ENCODE data around the gene GRIA1.

DNA sequence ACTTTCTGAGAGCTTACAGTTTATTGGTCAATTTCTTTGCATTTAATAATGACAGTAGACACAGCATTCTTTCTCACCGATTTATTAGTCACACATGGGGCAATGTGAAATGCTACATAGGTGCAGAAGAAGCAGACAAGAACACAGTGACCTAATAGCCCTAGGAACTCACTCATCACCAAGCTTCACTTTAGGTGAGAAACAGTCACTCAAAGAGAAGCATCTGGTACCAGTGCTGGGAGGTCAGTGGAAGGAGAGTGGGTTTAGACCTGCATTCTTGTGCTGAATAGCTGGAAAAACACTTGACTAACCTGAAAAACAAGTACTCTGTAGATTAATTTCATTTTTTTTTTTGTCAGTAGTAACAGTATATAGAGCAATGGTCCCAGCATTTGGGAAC lies 179.6 kb downstream of the GRIA1 start:
- no peak for TF ChIP-seq POLR2AphosphoS5 (IDR thresholded peaks at IDR 0.05)
- TF ChIP-seq, protein P1, sequence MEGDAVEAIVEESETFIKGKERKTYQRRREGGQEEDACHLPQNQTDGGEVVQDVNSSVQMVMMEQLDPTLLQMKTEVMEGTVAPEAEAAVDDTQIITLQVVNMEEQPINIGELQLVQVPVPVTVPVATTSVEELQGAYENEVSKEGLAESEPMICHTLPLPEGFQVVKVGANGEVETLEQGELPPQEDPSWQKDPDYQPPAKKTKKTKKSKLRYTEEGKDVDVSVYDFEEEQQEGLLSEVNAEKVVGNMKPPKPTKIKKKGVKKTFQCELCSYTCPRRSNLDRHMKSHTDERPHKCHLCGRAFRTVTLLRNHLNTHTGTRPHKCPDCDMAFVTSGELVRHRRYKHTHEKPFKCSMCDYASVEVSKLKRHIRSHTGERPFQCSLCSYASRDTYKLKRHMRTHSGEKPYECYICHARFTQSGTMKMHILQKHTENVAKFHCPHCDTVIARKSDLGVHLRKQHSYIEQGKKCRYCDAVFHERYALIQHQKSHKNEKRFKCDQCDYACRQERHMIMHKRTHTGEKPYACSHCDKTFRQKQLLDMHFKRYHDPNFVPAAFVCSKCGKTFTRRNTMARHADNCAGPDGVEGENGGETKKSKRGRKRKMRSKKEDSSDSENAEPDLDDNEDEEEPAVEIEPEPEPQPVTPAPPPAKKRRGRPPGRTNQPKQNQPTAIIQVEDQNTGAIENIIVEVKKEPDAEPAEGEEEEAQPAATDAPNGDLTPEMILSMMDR (IDR thresholded peaks at IDR 0.05): no peak
- TF ChIP-seq POLR2A (IDR thresholded peaks at IDR 0.05; ENCODE audit: low read depth): no peak
- TF ChIP-seq EP300 (IDR thresholded peaks at IDR 0.05): no peak
